ENCODE data around the gene FAM120B. TPM values are rescaled to one million over a fixed set of nuclear protein-coding genes. Genes with fewer than 3 reads are reported as not detected.

FAM120B gene
- total RNA-seq, 1 donor from 2014 or later: 20.5 TPM

- no peak for DNase-seq
- peak; percentile 38 for ATAC-seq
- intact Hi-C loops (cut with micrococcal nuclease): no loop called here
These were observed 59.8 kb downstream of the FAM120B start for GRCh38 chr6:170366248-170366960.

- ATAC-seq: no peak
- DNase-seq: no peak
- intact Hi-C loops (cut with micrococcal nuclease): no loop called here
These were observed 60.7 kb downstream of the FAM120B start for GRCh38 chr6:170367241-170367640.

GRCh38 chr6:170368544-170368943 lies 62.0 kb downstream of the FAM120B start:
- intact Hi-C loops (cut with micrococcal nuclease): no loop called here
- DNase-seq (no peak), ATAC-seq (no peak)

GRCh38 chr6:170369403-170369802 lies 62.8 kb downstream of the FAM120B start:
- ATAC-seq (no peak), DNase-seq (no peak)
- intact Hi-C loops (cut with micrococcal nuclease): no loop called here

GRCh38 chr6:170370416-170370815 lies 63.9 kb downstream of the FAM120B start:
- ATAC-seq (no peak), DNase-seq (no peak)
- intact Hi-C loops (cut with micrococcal nuclease): no loop called here

- ATAC-seq: no peak
- intact Hi-C loops (cut with micrococcal nuclease): no loop called here
- DNase-seq: no peak
These were observed 64.5 kb downstream of the FAM120B start for GRCh38 chr6:170371080-170371479.

- ATAC-seq: peak; percentile 57
- intact Hi-C loops (cut with micrococcal nuclease): no loop called here
- peak; percentile 50 for DNase-seq
These were observed 65.0 kb downstream of the FAM120B start for GRCh38 chr6:170371588-170371987.

- ATAC-seq: no peak
- intact Hi-C loops (cut with micrococcal nuclease): no loop called here
- DNase-seq: no peak
These were observed 66.1 kb downstream of the FAM120B start for GRCh38 chr6:170372380-170373325.

- DNase-seq (no peak), ATAC-seq (no peak)
- intact Hi-C loops (cut with micrococcal nuclease): no loop called here
These were observed 68.2 kb downstream of the FAM120B start for GRCh38 chr6:170374571-170375444.

GRCh38 chr6:170375661-170376060 lies 69.1 kb downstream of the FAM120B start:
- ATAC-seq (no peak), DNase-seq (no peak)
- intact Hi-C loops (cut with micrococcal nuclease): no loop called here

GRCh38 chr6:170376386-170377043 lies 70.0 kb downstream of the FAM120B start:
- no peak for DNase-seq
- intact Hi-C loops (cut with micrococcal nuclease): no loop called here
- ATAC-seq: no peak

- no peak for ATAC-seq
- no peak for DNase-seq
- intact Hi-C loops (cut with micrococcal nuclease): no loop called here
These were observed 71.9 kb downstream of the FAM120B start for GRCh38 chr6:170378502-170378901.

GRCh38 chr6:170381562-170381961 lies 75.0 kb downstream of the FAM120B start:
- intact Hi-C loops (cut with micrococcal nuclease): no loop called here
- DNase-seq: no peak
- ATAC-seq: no peak

- no peak for DNase-seq
- no peak for ATAC-seq
- intact Hi-C loops (cut with micrococcal nuclease): no loop called here
These were observed 77.0 kb downstream of the FAM120B start for GRCh38 chr6:170383466-170384035.

- intact Hi-C loops (cut with micrococcal nuclease): no loop called here
- peak; percentile 77 for ATAC-seq
- no peak for DNase-seq
These were observed 78.9 kb downstream of the FAM120B start for GRCh38 chr6:170385506-170385905.

GRCh38 chr6:170388113-170388512 lies 81.6 kb downstream of the FAM120B start:
- ATAC-seq (no peak), DNase-seq (no peak)
- intact Hi-C loops (cut with micrococcal nuclease): no loop called here

GRCh38 chr6:170393033-170393432 lies 86.5 kb downstream of the FAM120B start:
- ATAC-seq (no peak), DNase-seq (no peak)
- intact Hi-C loops (cut with micrococcal nuclease): no loop called here

- no peak for DNase-seq
- no peak for ATAC-seq
- intact Hi-C loops (cut with micrococcal nuclease): no loop called here
These were observed 87.3 kb downstream of the FAM120B start for GRCh38 chr6:170393807-170394399.

Data from left ventricle myocardium superior (tissue), 1 donor.